Measurements from ENCODE around the gene ABCC6. TPM values are rescaled to one million over a fixed set of nuclear protein-coding genes. Genes with fewer than 3 reads are reported as not detected.
"Not testable (repeated sequence)": the region's sequence is repeated elsewhere in the genome, so short reads cannot be mapped to it uniquely, and the experiment has no call there.

Gene ABCC6
- total and polyA plus RNA-seq, 2 of the 4 experiments (the other 2 are of a cell fraction), result 0.36 to 1.3 TPM

DNA sequence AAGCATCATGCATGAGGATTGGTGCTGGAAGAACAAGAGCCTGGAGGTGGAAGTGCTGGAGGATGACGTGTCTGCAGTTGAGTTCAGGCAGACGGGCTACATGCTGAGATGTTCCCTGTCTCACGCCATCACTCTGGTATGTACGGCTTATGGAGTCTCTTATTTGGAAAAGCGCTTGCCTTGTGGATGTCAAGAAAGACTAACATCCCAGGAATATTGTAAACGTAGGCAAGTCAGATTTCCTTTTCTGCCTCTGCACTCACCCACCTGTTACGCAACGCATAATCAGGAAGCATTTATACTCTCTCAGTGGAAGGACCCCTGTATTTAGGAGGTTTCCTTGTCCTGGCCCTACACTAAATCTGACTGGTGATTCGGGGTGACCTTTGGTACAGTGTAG, 41.8 kb upstream of the ABCC6 start:
- H3K4me2 ChIP-seq (ENCODE audit: low read depth, low read length); H4K91ac ChIP-seq (ENCODE audit: insufficient read depth, low read depth, low read length); H3K9me1 ChIP-seq (ENCODE audit: insufficient read depth, low read length); H3K4me3 ChIP-seq (ENCODE audit: insufficient read depth, low read depth, low read length); H3K14ac ChIP-seq (replicated peaks; ENCODE audit: low read depth, low read length); H3K9ac ChIP-seq (ENCODE audit: low read depth, low read length); H3K79me1 ChIP-seq (ENCODE audit: low read depth in 1 of 2, low read length in 2 of 2); H4K5ac ChIP-seq (ENCODE audit: low read depth, low read length); dilution Hi-C loops (cut with HindIII; ENCODE audit: low sequenced_read_pairs, unreplicated experiment); ATAC-seq (ENCODE audit: low read depth); CTCF ChIA-PET; H3K23ac ChIP-seq (ENCODE audit: low read depth, low read length); H2AK9ac ChIP-seq (replicated peaks; ENCODE audit: low read depth, low read length, poor library complexity); H3K56ac ChIP-seq (ENCODE audit: extremely low read depth, insufficient read depth, low read length); H2BK120ac ChIP-seq (ENCODE audit: low read depth, low read length); H3K4me1 ChIP-seq (ENCODE audit: control insufficient read depth, insufficient read depth, low read length); in situ Hi-C loops (cut with MboI; ENCODE audit: low sequenced_read_pairs); H2AK5ac ChIP-seq (ENCODE audit: low read depth, low read length); H2BK15ac ChIP-seq (ENCODE audit: low read depth, low read length); H3K27ac ChIP-seq (ENCODE audit: insufficient read depth, low read length); H3K9me3 ChIP-seq (ENCODE audit: control insufficient read depth, insufficient read depth, low read length); H3K18ac ChIP-seq (ENCODE audit: low read depth, low read length); intact Hi-C loops (cut with micrococcal nuclease); H4K8ac ChIP-seq (ENCODE audit: low read depth in 2 of 2, low read length in 2 of 2); H3K4ac ChIP-seq (ENCODE audit: low read depth, low read length); H2BK5ac ChIP-seq (ENCODE audit: low read depth, low read length, poor library complexity, severe bottlenecking); H3K27me3 ChIP-seq (ENCODE audit: control insufficient read depth, insufficient read depth, low read length); H4K20me1 ChIP-seq (ENCODE audit: insufficient read depth, low read length); H2AFZ ChIP-seq (replicated peaks; ENCODE audit: low read length, poor library complexity); H2BK20ac ChIP-seq (ENCODE audit: low read depth, low read length); H3K36me3 ChIP-seq (ENCODE audit: control insufficient read depth, insufficient read depth, low read length); BruUV-seq (replicated peaks); POLR2A ChIA-PET (ENCODE audit: unreplicated experiment): not testable (repeated sequence)
- DNase-seq, result peak; percentile 28
- peak; percentile 55 for TF ChIP-seq CEBPB (IDR thresholded peaks at IDR 0.05; ENCODE audit: low read depth, low read length)
- no CpG with 5 or more reads among the region's 9 CpGs for WGBS, 2 experiments (ENCODE audit: extremely low coverage in 2 of 2, insufficient read length in 1 of 2)

DNA sequence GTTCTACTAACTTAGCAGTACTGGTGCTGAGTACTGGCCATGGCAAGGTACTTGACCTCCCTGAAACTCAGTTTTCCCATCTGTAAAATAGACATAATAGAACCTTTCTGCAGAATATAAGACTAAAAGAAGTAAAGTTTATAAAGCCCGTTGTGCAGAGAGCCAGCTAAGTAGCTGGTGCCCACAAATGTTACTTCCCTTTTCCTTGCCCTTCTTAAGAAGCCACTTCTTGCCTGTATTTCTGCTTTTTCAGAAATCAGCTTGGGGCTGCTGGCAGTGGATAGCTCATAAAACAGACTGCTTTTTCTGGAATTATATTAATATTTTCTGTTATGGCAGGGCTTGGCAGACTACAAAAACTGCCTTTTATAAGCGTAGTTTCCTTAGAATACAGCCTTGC, 40.7 kb upstream of the ABCC6 start:
- in situ Hi-C loops (cut with MboI; ENCODE audit: low sequenced_read_pairs), result not testable (repeated sequence)

More for the DNA sequence above, 40.7 kb upstream of the ABCC6 start:
- H3K36me3 ChIP-seq (ENCODE audit: control insufficient read depth, insufficient read depth, low read length); H4K91ac ChIP-seq (ENCODE audit: insufficient read depth, low read depth, low read length); H3K9me1 ChIP-seq (ENCODE audit: insufficient read depth, low read length); CTCF ChIA-PET; H2BK5ac ChIP-seq (ENCODE audit: low read depth, low read length, poor library complexity, severe bottlenecking); H3K4me1 ChIP-seq (ENCODE audit: control insufficient read depth, insufficient read depth, low read length); H2AFZ ChIP-seq (replicated peaks; ENCODE audit: low read length, poor library complexity); H3K4ac ChIP-seq (ENCODE audit: low read depth, low read length); H3K27ac ChIP-seq (ENCODE audit: insufficient read depth, low read length); H3K56ac ChIP-seq (ENCODE audit: extremely low read depth, insufficient read depth, low read length); H3K79me1 ChIP-seq (ENCODE audit: low read depth in 1 of 2, low read length in 2 of 2); H3K27me3 ChIP-seq (ENCODE audit: control insufficient read depth, insufficient read depth, low read length); POLR2A ChIA-PET (ENCODE audit: unreplicated experiment); H3K4me3 ChIP-seq (ENCODE audit: insufficient read depth, low read depth, low read length); H3K9ac ChIP-seq (ENCODE audit: low read depth, low read length); H4K20me1 ChIP-seq (ENCODE audit: insufficient read depth, low read length); BruUV-seq (replicated peaks); DNase-seq; dilution Hi-C loops (cut with HindIII; ENCODE audit: low sequenced_read_pairs, unreplicated experiment); H3K23ac ChIP-seq (ENCODE audit: low read depth, low read length); H4K8ac ChIP-seq (ENCODE audit: low read depth in 2 of 2, low read length in 2 of 2); intact Hi-C loops (cut with micrococcal nuclease); H3K14ac ChIP-seq (replicated peaks; ENCODE audit: low read depth, low read length); H3K18ac ChIP-seq (ENCODE audit: low read depth, low read length); ATAC-seq (ENCODE audit: low read depth); H2BK120ac ChIP-seq (ENCODE audit: low read depth, low read length); H3K9me3 ChIP-seq (ENCODE audit: control insufficient read depth, insufficient read depth, low read length); H2BK15ac ChIP-seq (ENCODE audit: low read depth, low read length); H3K4me2 ChIP-seq (ENCODE audit: low read depth, low read length); H4K5ac ChIP-seq (ENCODE audit: low read depth, low read length); H2AK9ac ChIP-seq (replicated peaks; ENCODE audit: low read depth, low read length, poor library complexity); H2BK20ac ChIP-seq (ENCODE audit: low read depth, low read length); H2AK5ac ChIP-seq (ENCODE audit: low read depth, low read length): not testable (repeated sequence)
- no CpG with 5 or more reads among the region's 2 CpGs for WGBS, 2 experiments (ENCODE audit: extremely low coverage in 2 of 2, insufficient read length in 1 of 2)

Data from IMR-90 (cell line).